GM12872 (cell line): ENCODE measurements around the gene RPL14.

Experiments used
- CTCF ChIP-seq: IDR thresholded peaks from 3 replicates; pipeline ENCODE4 v1.5.1; 2011; ENCODE audit warnings: low read depth, mild to moderate bottlenecking, low read length, moderate library complexity; ENCODE audit not compliant: insufficient read depth

The RPL14 gene

GRCh38 chr3:40464339-40465110 lies 7.4 kb downstream of the RPL14 start:
- TF ChIP-seq CTCF, result no peak

GRCh38 chr3:40465111-40465407 lies 7.9 kb downstream of the RPL14 start:
- no peak for TF ChIP-seq CTCF

GRCh38 chr3:40465456-40465855 lies 8.3 kb downstream of the RPL14 start:
- no peak for TF ChIP-seq CTCF

GRCh38 chr3:40468018-40468417 lies 10.9 kb downstream of the RPL14 start:
- TF ChIP-seq CTCF, result no peak

- no peak for TF ChIP-seq CTCF
Observed at GRCh38 chr3:40470701-40471100, 13.6 kb downstream of the RPL14 start.

GRCh38 chr3:40476478-40477470 lies 19.6 kb downstream of the RPL14 start, which contains the start of gene ZNF619:
Gene ZNF619, plus strand, starts transcription at chr3:40477122. Its CDS starts 858 bp downstream, at chr3:40477980.
- no peak for TF ChIP-seq CTCF

GRCh38 chr3:40477666-40478065 lies 20.5 kb downstream of the RPL14 start:
- no peak for TF ChIP-seq CTCF
